CD14-positive monocyte (primary cell): Measurements from ENCODE around the gene PCNT. TPM values are rescaled to one million over a fixed set of nuclear protein-coding genes. Genes with fewer than 3 reads are reported as not detected.
A peak's percentile ranks its signal among the peaks of the same experiment; 100 is the strongest.

ENCODE experiments used
- DNase-seq, 3 donors: peaks; one replicate each; pipeline ENCODE4 v3.0.0-alpha.2; 2011 to 2022
- H2AFZ ChIP-seq: 2 replicates; pipeline ENCODE4 v1.6.0; 2012; ENCODE audit warnings: mild to moderate bottlenecking, low read depth, low read length, inconsistent platforms; ENCODE audit not compliant: insufficient read depth, poor library complexity, severe bottlenecking
- H3K27ac ChIP-seq, 2 donors: 1 replicate in 1 of 2; 2 replicates in 1 of 2; pipeline ENCODE4 v1.5.1; 2012 to 2013; ENCODE audit warnings: low read length in 2 of 2, control low read depth in 1 of 2, inconsistent platforms in 1 of 2, low read depth in 1 of 2, mild to moderate bottlenecking in 1 of 2
- H3K27me3 ChIP-seq, 2 donors: one replicate each; pipeline versions ENCODE4 v1.6.0 to v1.6.1; 2011 to 2013; ENCODE audit warnings: low read length in 2 of 2; ENCODE audit not compliant: control insufficient read depth in 2 of 2, insufficient read depth in 2 of 2
- H3K36me3 ChIP-seq, 2 donors: replicated peaks in 1 of 2; 1 replicate in 1 of 2; 2 replicates in 1 of 2; pipeline versions ENCODE4 v1.5.1 to v1.6.1; 2012 to 2013; ENCODE audit warnings: low read length in 2 of 2, control low read depth in 1 of 2, inconsistent platforms in 1 of 2, mild to moderate bottlenecking in 1 of 2; ENCODE audit not compliant: insufficient read depth in 2 of 2, control insufficient read depth in 1 of 2
- H3K4me1 ChIP-seq, 2 donors: 1 replicate in 1 of 2; 2 replicates in 1 of 2; pipeline versions ENCODE4 v1.5.1 to v1.6.1; 2012 to 2013; ENCODE audit warnings: low read length in 2 of 2, control low read depth in 1 of 2, inconsistent platforms in 1 of 2, mild to moderate bottlenecking in 1 of 2, moderate library complexity in 1 of 2; ENCODE audit not compliant: insufficient read depth in 2 of 2, control insufficient read depth in 1 of 2
- H3K4me2 ChIP-seq: replicated peaks from 2 replicates; pipeline ENCODE3; 2012; ENCODE audit warnings: low read length, moderate library complexity, mild to moderate bottlenecking; ENCODE audit not compliant: poor library complexity, severe bottlenecking; ENCODE audit errors: extremely low read depth
- H3K4me3 ChIP-seq, 3 experiments: fragments of 200-600 bp in 1 of 3; sonication (generic) in 1 of 3; replicated peaks in 1 of 3; 1 replicate in 2 of 3; 2 replicates in 1 of 3; pipeline ENCODE4 v1.5.1; 2011 to 2013; ENCODE audit warnings: low read length in 3 of 3, mild to moderate bottlenecking in 3 of 3, control low read depth in 2 of 3, low read depth in 2 of 3, inconsistent platforms in 1 of 3, moderate library complexity in 1 of 3
- H3K79me2 ChIP-seq: 2 replicates; pipeline ENCODE4 v1.6.0; 2012; ENCODE audit warnings: mild to moderate bottlenecking, control low read depth, inconsistent platforms, low read length, moderate library complexity; ENCODE audit not compliant: insufficient read depth
- H3K9ac ChIP-seq: 2 replicates; pipeline ENCODE4 v1.6.0; 2017; ENCODE audit warnings: low read length, mild to moderate bottlenecking; ENCODE audit not compliant: insufficient read depth, poor library complexity, severe bottlenecking
- H3K9me3 ChIP-seq, 2 donors: replicated peaks in 1 of 2; 1 replicate in 1 of 2; 2 replicates in 1 of 2; pipeline versions ENCODE4 v1.5.1 to v1.6.1; 2012 to 2013; ENCODE audit warnings: low read length in 2 of 2, control low read depth in 1 of 2; ENCODE audit not compliant: control insufficient read depth in 1 of 2, insufficient read depth in 1 of 2
- H4K20me1 ChIP-seq: 2 replicates; pipeline ENCODE4 v1.6.0; 2012; ENCODE audit warnings: mild to moderate bottlenecking, low read length, control low read depth, moderate library complexity; ENCODE audit not compliant: insufficient read depth
- H3K27ac Mint-ChIP-seq, 7 donors: one replicate each; pipeline ENCODE4 v1.8.0; 2020; ENCODE audit warnings: mild to moderate bottlenecking in 7 of 7, mixed read lengths in 7 of 7, moderate library complexity in 6 of 7, inconsistent platforms in 2 of 7
- H3K27me3 Mint-ChIP-seq, 3 donors: one replicate each; pipeline ENCODE4 v1.8.0; 2021 to 2022; ENCODE audit warnings: low read depth in 3 of 3, mild to moderate bottlenecking in 3 of 3, mixed read lengths in 3 of 3, moderate library complexity in 3 of 3, inconsistent platforms in 1 of 3
- H3K36me3 Mint-ChIP-seq, 2 donors: one replicate each; pipeline ENCODE4 v1.8.0; 2020; ENCODE audit warnings: mixed read lengths in 2 of 2, inconsistent platforms in 1 of 2, mild to moderate bottlenecking in 1 of 2
- H3K4me1 Mint-ChIP-seq: one replicate; pipeline ENCODE4 v1.8.0; 2020; ENCODE audit warnings: mild to moderate bottlenecking, mixed read lengths
- H3K4me3 Mint-ChIP-seq, 2 donors: one replicate each; pipeline ENCODE4 v1.8.0; 2020; ENCODE audit warnings: mild to moderate bottlenecking in 2 of 2, mixed read lengths in 2 of 2, moderate library complexity in 1 of 2
- H3K9me3 Mint-ChIP-seq, 7 donors: one replicate each; pipeline ENCODE4 v1.8.0; 2020 to 2022; ENCODE audit warnings: mixed read lengths in 7 of 7, mild to moderate bottlenecking in 6 of 7, moderate library complexity in 6 of 7, inconsistent platforms in 2 of 7
- CTCF ChIP-seq: fragments of 200-600 bp; IDR thresholded peaks from one replicate; pipeline ENCODE4 v1.8.0; 2022; ENCODE audit warnings: antibody characterized with exemption, mild to moderate bottlenecking
- WGBS: methylation state at CpG from one replicate; pipeline ENCODE4 v1.1.5; 2013; ENCODE audit warnings: missing lambda C conversion rate; ENCODE audit not compliant: insufficient coverage; 5-methylcytosine and 5-hydroxymethylcytosine counted together
- intact Hi-C, 2 donors: fragments of 100-400 bp; cut with micrococcal nuclease; formaldehyde crosslinking; loops; one replicate each; pipeline versions ENCODE4 v1.15.0 to v1.15.1; 2023
- polyA plus RNA-seq, 3 donors: library from polyadenylated mRNA; depleted of rRNA in 1 of 3; unstranded in 2 of 3; stranded (reverse) in 1 of 3; fragments of 300-500 nt in 2 of 3; fragments of >200 nt in 1 of 3; fragmentation: Illumina TruSeq in 2 of 3; gene quantifications; 1 replicate in 2 of 3; 2 replicates in 1 of 3; pipeline ENCODE4 v1.2.3, GENCODE V29; 2012 to 2021

PCNT gene
- polyA plus RNA-seq, 3 donors = 4.2 to 16.3 (median 5.1) TPM

- peaks cover 3% of the 10 kb centered on the region for H3K4me1 Mint-ChIP-seq
- H3K36me3 Mint-ChIP-seq = peaks cover 61 to 92% of the 10 kb centered on the region in 2 donors
- H3K4me3 Mint-ChIP-seq = no peak overlapping the region
- no peaks in the 10 kb centered on the region for H3K9me3 ChIP-seq
- peaks cover 57 to 95% of the 10 kb centered on the region in 2 donors for H3K36me3 ChIP-seq
- no peak overlapping the region for H3K4me3 ChIP-seq
- H3K27ac ChIP-seq = no peak overlapping the region
- H2AFZ ChIP-seq = no peak overlapping the region
- H3K27me3 ChIP-seq = no peaks in the 10 kb centered on the region
- no peak overlapping the region for H3K9ac ChIP-seq
- WGBS = 98% methylated on average over 16 of the region's 23 CpGs
- peaks cover 2 to 5% of the 10 kb centered on the region in 2 donors for H3K4me1 ChIP-seq
- no peak for TF ChIP-seq CTCF
- H4K20me1 ChIP-seq = no peaks in the 10 kb centered on the region
- no peak overlapping the region for H3K4me2 ChIP-seq
- H3K79me2 ChIP-seq = no peaks in the 10 kb centered on the region
- no peaks in the 10 kb centered on the region for H3K27me3 Mint-ChIP-seq
- DNase-seq = no peak
- H3K27ac Mint-ChIP-seq = no peak overlapping the region
- H3K9me3 Mint-ChIP-seq = no peaks in the 10 kb centered on the region
- intact Hi-C loops = no loop called here
These were observed 118.1 kb downstream of the PCNT start for GRCh38 chr21:46441961-46442498.

- H3K27ac ChIP-seq = peak overlapping the region in 1 of 2 donors; percentile 36
- no peak overlapping the region for H3K4me3 ChIP-seq
- peak overlapping the region in 3 of 7 donors; percentile 20 to 66 (median 58) for H3K27ac Mint-ChIP-seq
- no peak overlapping the region for H2AFZ ChIP-seq
- H3K4me1 Mint-ChIP-seq = no peaks in the 10 kb centered on the region
- H3K36me3 Mint-ChIP-seq = peaks cover 56 to 87% of the 10 kb centered on the region in 2 donors
- no peak for DNase-seq
- no peaks in the 10 kb centered on the region for H3K27me3 ChIP-seq
- peaks cover 59 to 95% of the 10 kb centered on the region in 2 donors for H3K36me3 ChIP-seq
- intact Hi-C loops = no loop called here
- no peak overlapping the region for H3K4me2 ChIP-seq
- peaks cover 0 to 2% (median 0%) of the 10 kb centered on the region in 7 donors for H3K9me3 Mint-ChIP-seq
- no peaks in the 10 kb centered on the region for H3K79me2 ChIP-seq
- no peaks in the 10 kb centered on the region for H3K27me3 Mint-ChIP-seq
- TF ChIP-seq CTCF = no peak
- no peak overlapping the region for H3K4me3 Mint-ChIP-seq
- H3K9ac ChIP-seq = no peak overlapping the region
- no peaks in the 10 kb centered on the region for H3K4me1 ChIP-seq
- peaks cover 3 to 4% of the 10 kb centered on the region in 2 donors for H3K9me3 ChIP-seq
- H4K20me1 ChIP-seq = no peaks in the 10 kb centered on the region
- 45% methylated on average over 14 of the region's 15 CpGs for WGBS
These were observed 119.0 kb downstream of the PCNT start for GRCh38 chr21:46442938-46443337.
